Hepatocyte (in vitro differentiated cells): ENCODE data around the gene SCG3. TPM values are rescaled to one million over a fixed set of nuclear protein-coding genes. Genes with fewer than 3 reads are reported as not detected.

Experiments
- DNase-seq: peaks from one replicate; pipeline ENCODE4 v3.0.0-alpha.2; 2016; ENCODE audit warnings: low spot score
- H2AFZ ChIP-seq: fragments of 200-600 bp; sonication (generic); 2 replicates; pipeline ENCODE4 v1.6.0; 2016; ENCODE audit warnings: antibody characterized with exemption, mild to moderate bottlenecking
- H3K27ac ChIP-seq: fragments of 200-600 bp; sonication (generic); 2 replicates; pipeline ENCODE4 v1.5.1; 2016; ENCODE audit warnings: mild to moderate bottlenecking
- H3K27me3 ChIP-seq: fragments of 200-600 bp; sonication (generic); 2 replicates; pipeline ENCODE4 v1.6.1; 2016
- H3K36me3 ChIP-seq: fragments of 200-600 bp; sonication (generic); replicated peaks from 2 replicates; pipeline ENCODE4 v1.5.1; 2016; ENCODE audit warnings: low read depth; ENCODE audit not compliant: insufficient read depth
- H3K4me1 ChIP-seq: fragments of 200-600 bp; sonication (generic); 2 replicates; pipeline ENCODE4 v1.5.1; 2016; ENCODE audit warnings: mild to moderate bottlenecking, moderate library complexity; ENCODE audit not compliant: insufficient read depth
- H3K4me2 ChIP-seq: fragments of 200-600 bp; sonication (generic); 2 replicates; pipeline ENCODE4 v1.6.0; 2016
- H3K4me3 ChIP-seq: fragments of 200-600 bp; sonication (generic); 2 replicates; pipeline ENCODE4 v1.5.1; 2016; ENCODE audit warnings: mild to moderate bottlenecking
- H3K79me2 ChIP-seq: fragments of 200-600 bp; sonication (generic); 2 replicates; pipeline ENCODE4 v1.6.0; 2017; ENCODE audit warnings: mild to moderate bottlenecking
- H3K9me2 ChIP-seq: fragments of 200-600 bp; sonication (generic); replicated peaks from 2 replicates; pipeline ENCODE4 v1.6.0; 2017; ENCODE audit warnings: mild to moderate bottlenecking; ENCODE audit not compliant: insufficient read depth
- H3K9me3 ChIP-seq: fragments of 200-600 bp; sonication (generic); 2 replicates; pipeline ENCODE4 v1.5.1; 2016; ENCODE audit warnings: low read depth, mild to moderate bottlenecking
- H4K20me1 ChIP-seq: fragments of 200-600 bp; sonication (generic); 2 replicates; pipeline ENCODE4 v1.6.0; 2016; ENCODE audit warnings: mild to moderate bottlenecking; ENCODE audit not compliant: insufficient read depth, poor library complexity, severe bottlenecking
- CTCF ChIP-seq: fragments of 200-600 bp; sonication (generic); IDR thresholded peaks from 2 replicates; pipeline ENCODE4 v1.5.1; 2016; ENCODE audit warnings: antibody characterized with exemption, mild to moderate bottlenecking; ENCODE audit not compliant: poor library complexity
- EZH2 ChIP-seq: fragments of 200-600 bp; sonication (generic); IDR thresholded peaks from 2 replicates; pipeline ENCODE4 v1.6.1; 2016; ENCODE audit warnings: antibody characterized with exemption, mild to moderate bottlenecking, borderline replicate concordance
- EZH2phosphoT487 ChIP-seq: fragments of 200-600 bp; sonication (generic); IDR thresholded peaks from one replicate; pipeline ENCODE4 v1.6.1; 2018; ENCODE audit warnings: antibody characterized with exemption, mild to moderate bottlenecking, low read depth, moderate library complexity; ENCODE audit not compliant: unreplicated experiment, severe bottlenecking
- WGBS: methylation state at CpG from one replicate; pipeline ENCODE4 v1.1.6; 2016; ENCODE audit warnings: low lambda C conversion rate; ENCODE audit errors: missing lambda C conversion rate; 5-methylcytosine and 5-hydroxymethylcytosine counted together
- polyA plus RNA-seq: library from polyadenylated mRNA; unstranded; fragments of >200 nt; fragmentation: Nextera tagmentation; extraction: Ambion mirVana; gene quantifications from 2 replicates; pipeline ENCODE4 v1.2.1, GENCODE V29; 2016
- total RNA-seq: library from RNA; depleted of rRNA; stranded (reverse); fragments of >200 nt; gene quantifications from 2 replicates; pipeline ENCODE4 v1.2.3, GENCODE V29; 2014

SCG3 gene
- total and polyA plus RNA-seq, 2 experiments from 2014 or later, result 0.11 to 0.20 TPM

- TF ChIP-seq EZH2 (no peak), CTCF (no peak), EZH2phosphoT487 (no peak)
- H3K79me2 ChIP-seq, result no peaks in the 10 kb centered on the region
Observed at GRCh38 chr15:51680321-51680720, 982 bp upstream of the SCG3 start.

GRCh38 chr15:51687565-51687964 is 6.3 kb downstream of the SCG3 start:
- 76% methylated on average over 1 of the region's 1 CpG for WGBS
- no peak for TF ChIP-seq EZH2
- TF ChIP-seq EZH2phosphoT487, result no peak
- Histone ChIP-seq H3K79me2 (no peaks in the 10 kb centered on the region), H3K4me2 (no peak overlapping the region), H3K27ac (no peak overlapping the region), H3K9me2 (no peaks in the 10 kb centered on the region), H3K27me3 (peaks cover 45% of the 10 kb centered on the region), H4K20me1 (peaks cover 4% of the 10 kb centered on the region), H3K36me3 (no peaks in the 10 kb centered on the region), H3K4me3 (no peak overlapping the region), H2AFZ (no peak overlapping the region), H3K9me3 (no peaks in the 10 kb centered on the region), H3K4me1 (no peaks in the 10 kb centered on the region)
- no peak for DNase-seq

More at GRCh38 chr15:51680321-51680720, 982 bp upstream of the SCG3 start:
- peaks cover 39% of the 10 kb centered on the region for H3K27me3 ChIP-seq
- no peak overlapping the region for H3K4me2 ChIP-seq
- H4K20me1 ChIP-seq, result peaks cover 4% of the 10 kb centered on the region
- H2AFZ ChIP-seq, result no peak overlapping the region
- H3K4me1 ChIP-seq, result no peaks in the 10 kb centered on the region
- H3K4me3 ChIP-seq, result no peak overlapping the region
- H3K27ac ChIP-seq, result no peak overlapping the region
- no peak for DNase-seq
- no peaks in the 10 kb centered on the region for H3K9me3 ChIP-seq
- H3K9me2 ChIP-seq, result no peaks in the 10 kb centered on the region
- 59% methylated on average over 2 of the region's 2 CpGs for WGBS
- no peaks in the 10 kb centered on the region for H3K36me3 ChIP-seq

GRCh38 chr15:51688863-51689262 is 7.6 kb downstream of the SCG3 start:
- WGBS, result 90% methylated on average over 2 of the region's 2 CpGs
- Histone ChIP-seq H3K4me3 (no peak overlapping the region), H3K36me3 (no peaks in the 10 kb centered on the region), H4K20me1 (no peaks in the 10 kb centered on the region), H3K27ac (no peak overlapping the region), H3K9me3 (no peaks in the 10 kb centered on the region), H3K79me2 (no peaks in the 10 kb centered on the region), H3K9me2 (no peaks in the 10 kb centered on the region), H2AFZ (no peak overlapping the region), H3K4me1 (no peaks in the 10 kb centered on the region), H3K27me3 (peaks cover 47% of the 10 kb centered on the region), H3K4me2 (no peak overlapping the region)
- no peak for TF ChIP-seq EZH2
- no peak for TF ChIP-seq EZH2phosphoT487
- no peak for TF ChIP-seq CTCF
- no peak for DNase-seq

- TF ChIP-seq EZH2phosphoT487, result no peak
- TF ChIP-seq CTCF, result no peak
- no peak for TF ChIP-seq EZH2
- H3K36me3 ChIP-seq, result no peaks in the 10 kb centered on the region
- WGBS, result 79% methylated on average over 3 of the region's 3 CpGs
- no peaks in the 10 kb centered on the region for H3K9me2 ChIP-seq
- no peaks in the 10 kb centered on the region for H3K79me2 ChIP-seq
- no peaks in the 10 kb centered on the region for H3K9me3 ChIP-seq
- peaks cover 27% of the 10 kb centered on the region for H3K27me3 ChIP-seq
- no peaks in the 10 kb centered on the region for H3K4me1 ChIP-seq
- no peak overlapping the region for H3K4me2 ChIP-seq
- H3K27ac ChIP-seq, result no peak overlapping the region
- no peak overlapping the region for H3K4me3 ChIP-seq
- no peak overlapping the region for H2AFZ ChIP-seq
- H4K20me1 ChIP-seq, result no peaks in the 10 kb centered on the region
- DNase-seq, result no peak
Observed at GRCh38 chr15:51692154-51692553, 10.9 kb downstream of the SCG3 start.
